ENCODE data around the gene LRFN3. TPM values are rescaled to one million over a fixed set of nuclear protein-coding genes. Genes with fewer than 3 reads are reported as not detected.
"Not testable (repeated sequence)": the region's sequence is repeated elsewhere in the genome, so short reads cannot be mapped to it uniquely, and the experiment has no call there.

The LRFN3 gene, protein sequence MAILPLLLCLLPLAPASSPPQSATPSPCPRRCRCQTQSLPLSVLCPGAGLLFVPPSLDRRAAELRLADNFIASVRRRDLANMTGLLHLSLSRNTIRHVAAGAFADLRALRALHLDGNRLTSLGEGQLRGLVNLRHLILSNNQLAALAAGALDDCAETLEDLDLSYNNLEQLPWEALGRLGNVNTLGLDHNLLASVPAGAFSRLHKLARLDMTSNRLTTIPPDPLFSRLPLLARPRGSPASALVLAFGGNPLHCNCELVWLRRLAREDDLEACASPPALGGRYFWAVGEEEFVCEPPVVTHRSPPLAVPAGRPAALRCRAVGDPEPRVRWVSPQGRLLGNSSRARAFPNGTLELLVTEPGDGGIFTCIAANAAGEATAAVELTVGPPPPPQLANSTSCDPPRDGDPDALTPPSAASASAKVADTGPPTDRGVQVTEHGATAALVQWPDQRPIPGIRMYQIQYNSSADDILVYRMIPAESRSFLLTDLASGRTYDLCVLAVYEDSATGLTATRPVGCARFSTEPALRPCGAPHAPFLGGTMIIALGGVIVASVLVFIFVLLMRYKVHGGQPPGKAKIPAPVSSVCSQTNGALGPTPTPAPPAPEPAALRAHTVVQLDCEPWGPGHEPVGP
- polyA plus RNA-seq (2012; ENCODE audit: missing spikeins): 1.8 TPM

GRCh38 chr19:35935911-35936737 is at the start of gene LRFN3:
TSS of gene LRFN3 (plus strand) at chr19:35936374. CDS start at chr19:35939426, 3,052 bp downstream.
- FAIRE-seq (no peak), DNase-seq (ENCODE audit: insufficient read length) (no peak)
- TF ChIP-seq POLR2A (IDR thresholded peaks at IDR 0.05; ENCODE audit: low read depth, low read length) (no peak), TAF1 (IDR thresholded peaks at IDR 0.05; ENCODE audit: borderline replicate concordance, low read depth, low read length) (no peak), POLR2AphosphoS5 (IDR thresholded peaks at IDR 0.05; ENCODE audit: low read depth, low read length) (no peak)

DNA sequence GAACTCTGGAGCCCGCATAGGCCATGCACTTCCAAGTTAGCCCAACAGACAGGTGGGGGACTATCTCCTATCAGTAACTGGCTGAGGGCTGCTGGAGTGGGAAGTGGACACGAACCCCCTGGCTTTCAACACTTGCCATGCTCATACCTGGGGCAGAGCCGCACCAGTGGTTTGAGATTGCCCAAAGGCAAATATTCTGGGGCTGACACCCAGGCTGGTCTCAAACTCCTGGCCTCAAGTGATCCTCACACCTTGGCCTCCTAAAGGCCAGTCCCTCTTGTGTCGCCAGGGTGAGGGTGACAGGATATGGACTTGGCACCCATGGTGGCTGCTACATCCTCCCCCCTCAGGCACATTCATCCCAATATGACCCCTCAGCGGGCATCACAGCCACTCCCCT is 49.0 kb upstream of the LRFN3 start:
- no peak for DNase-seq (ENCODE audit: insufficient read length)
- no peak for FAIRE-seq
- TF ChIP-seq POLR2AphosphoS5 (IDR thresholded peaks at IDR 0.05; ENCODE audit: low read depth, low read length): peak; percentile 66; the same call in 1 of the 2 replicates
- peak; percentile 48 for TF ChIP-seq POLR2A (IDR thresholded peaks at IDR 0.05; ENCODE audit: low read depth, low read length)
- TF ChIP-seq TAF1 (IDR thresholded peaks at IDR 0.05; ENCODE audit: borderline replicate concordance, low read depth, low read length): no peak

- FAIRE-seq (no peak), DNase-seq (ENCODE audit: insufficient read length) (no peak)
- no peak for TF ChIP-seq POLR2AphosphoS5 (IDR thresholded peaks at IDR 0.05; ENCODE audit: low read depth, low read length)
- TF ChIP-seq TAF1 (IDR thresholded peaks at IDR 0.05; ENCODE audit: borderline replicate concordance, low read depth, low read length): no peak
- no peak for TF ChIP-seq POLR2A (IDR thresholded peaks at IDR 0.05; ENCODE audit: low read depth, low read length)
Measured at GRCh38 chr19:35888398-35888797, 47.8 kb upstream of the LRFN3 start.

GRCh38 chr19:35889370-35890112 is 46.6 kb upstream of the LRFN3 start:
- TF ChIP-seq POLR2AphosphoS5 (IDR thresholded peaks at IDR 0.05; ENCODE audit: low read depth, low read length) (no peak), POLR2A (IDR thresholded peaks at IDR 0.05; ENCODE audit: low read depth, low read length) (no peak), TAF1 (IDR thresholded peaks at IDR 0.05; ENCODE audit: borderline replicate concordance, low read depth, low read length) (no peak)
- DNase-seq (ENCODE audit: insufficient read length): no peak
- FAIRE-seq: no peak

GRCh38 chr19:35890113-35890650 is 46.0 kb upstream of the LRFN3 start:
- TF ChIP-seq POLR2AphosphoS5 (IDR thresholded peaks at IDR 0.05; ENCODE audit: low read depth, low read length): peak; percentile 44; the same call in 1 of the 2 replicates
- TF ChIP-seq TAF1 (IDR thresholded peaks at IDR 0.05; ENCODE audit: borderline replicate concordance, low read depth, low read length): no peak
- TF ChIP-seq POLR2A (IDR thresholded peaks at IDR 0.05; ENCODE audit: low read depth, low read length): peak; percentile 50
- no peak for FAIRE-seq
- no peak for DNase-seq (ENCODE audit: insufficient read length)

GRCh38 chr19:35891819-35892218 is 44.4 kb upstream of the LRFN3 start:
- DNase-seq (ENCODE audit: insufficient read length); FAIRE-seq: not testable (repeated sequence)
- 0 out of 2 replicates have a peak, but pooled peaks have one; percentile 18 for TF ChIP-seq POLR2A (IDR thresholded peaks at IDR 0.05; ENCODE audit: low read depth, low read length)

DNA sequence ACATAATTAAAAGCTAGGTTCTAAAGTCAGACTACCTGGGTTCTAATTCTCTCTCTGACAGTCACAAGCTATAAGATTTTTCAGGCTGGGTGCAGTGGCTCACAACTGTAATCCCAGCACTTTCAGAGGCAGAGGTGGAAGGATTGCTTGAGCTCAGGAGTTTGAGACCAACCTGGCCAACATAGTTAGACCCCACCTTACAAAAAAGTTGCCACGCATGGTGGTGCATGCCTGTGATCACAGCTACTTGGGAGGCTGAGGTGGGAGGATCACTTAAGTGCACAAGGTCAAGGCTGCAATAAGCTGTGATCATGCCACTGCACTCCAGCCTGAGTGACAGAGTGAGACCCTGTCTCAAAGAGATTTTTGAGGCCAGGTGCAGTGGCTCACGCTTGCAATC is 41.8 kb upstream of the LRFN3 start:
- no peak for TF ChIP-seq TAF1 (IDR thresholded peaks at IDR 0.05; ENCODE audit: borderline replicate concordance, low read depth, low read length)
- no peak for TF ChIP-seq POLR2AphosphoS5 (IDR thresholded peaks at IDR 0.05; ENCODE audit: low read depth, low read length)
- TF ChIP-seq POLR2A (IDR thresholded peaks at IDR 0.05; ENCODE audit: low read depth, low read length): no peak; the same call in 1 of the 2 replicates
- FAIRE-seq (no peak), DNase-seq (ENCODE audit: insufficient read length) (no peak)

- DNase-seq (ENCODE audit: insufficient read length) (no peak), FAIRE-seq (no peak)
- 0 out of 2 replicates have a peak, but pooled peaks have one; percentile 21 for TF ChIP-seq POLR2AphosphoS5 (IDR thresholded peaks at IDR 0.05; ENCODE audit: low read depth, low read length)
- no peak; the same call in 1 of the 2 replicates for TF ChIP-seq POLR2A (IDR thresholded peaks at IDR 0.05; ENCODE audit: low read depth, low read length)
Measured at GRCh38 chr19:35895911-35896642, 40.1 kb upstream of the LRFN3 start.

- TF ChIP-seq POLR2AphosphoS5 (IDR thresholded peaks at IDR 0.05; ENCODE audit: low read depth, low read length) (no peak), TAF1 (IDR thresholded peaks at IDR 0.05; ENCODE audit: borderline replicate concordance, low read depth, low read length) (no peak), POLR2A (IDR thresholded peaks at IDR 0.05; ENCODE audit: low read depth, low read length) (no peak)
- DNase-seq (ENCODE audit: insufficient read length) (no peak), FAIRE-seq (no peak)
Measured at GRCh38 chr19:35896643-35897040, 39.5 kb upstream of the LRFN3 start.
